SU-DHL-6 (cell line): ENCODE results near the gene PPP2R3A.

Experiments used
- H2AFZ ChIP-seq: fragments of 200-600 bp; sonication (generic); 2 replicates; pipeline ENCODE4 v1.6.1; 2014; ENCODE audit warnings: low read depth, mild to moderate bottlenecking, moderate library complexity, mixed read lengths, antibody characterized with exemption, low read length; ENCODE audit not compliant: severe bottlenecking
- H3F3A ChIP-seq: fragments of 200-600 bp; shearing (Covaris generic); 2 replicates; pipeline ENCODE4 v1.6.0; 2016; ENCODE audit warnings: antibody characterized with exemption, mild to moderate bottlenecking; ENCODE audit not compliant: insufficient read depth
- H3K27ac ChIP-seq: fragments of 200-600 bp; sonication (generic); 2 replicates; pipeline ENCODE4 v1.5.1; 2016; ENCODE audit warnings: low read depth, mild to moderate bottlenecking, low read length, moderate library complexity, mixed read lengths
- H3K27me3 ChIP-seq: fragments of 200-600 bp; sonication (generic), shearing (Covaris generic); 2 replicates; pipeline ENCODE4 v1.6.0; 2014; ENCODE audit warnings: mild to moderate bottlenecking, low read length
- H3K36me3 ChIP-seq: fragments of 200-600 bp; sonication (generic); 2 replicates; pipeline ENCODE4 v1.6.1; 2014; ENCODE audit warnings: mild to moderate bottlenecking, low read length, mixed read lengths
- H3K4me2 ChIP-seq: fragments of 300-600, 200-600 bp; shearing (Covaris generic), sonication (generic); 2 replicates; pipeline ENCODE4 v1.6.0; 2014; ENCODE audit warnings: low read length, low read depth, mild to moderate bottlenecking; ENCODE audit not compliant: poor library complexity, severe bottlenecking
- H3K4me3 ChIP-seq: fragments of 200-600 bp; sonication (generic); 2 replicates; pipeline ENCODE4 v1.5.1; 2014; ENCODE audit warnings: antibody characterized with exemption, low read length, mild to moderate bottlenecking, mixed read lengths; ENCODE audit not compliant: insufficient read depth, poor library complexity, severe bottlenecking
- H3K79me2 ChIP-seq: fragments of 200-600 bp; sonication (generic); 2 replicates; pipeline ENCODE4 v1.6.1; 2014; ENCODE audit warnings: mild to moderate bottlenecking, low read length, moderate library complexity; ENCODE audit not compliant: insufficient read depth
- H3K9ac ChIP-seq: fragments of 200-600 bp; sonication (generic); 2 replicates; pipeline ENCODE4 v1.7.0; 2014; ENCODE audit warnings: mild to moderate bottlenecking, low read length
- H3K9me2 ChIP-seq: fragments of 200-600 bp; sonication (generic); replicated peaks from 2 replicates; pipeline ENCODE4 v1.6.1; 2014; ENCODE audit warnings: low read length; ENCODE audit not compliant: insufficient read depth
- H3K9me3 ChIP-seq: fragments of 200-600 bp; sonication (generic); 2 replicates; pipeline ENCODE4 v1.6.1; 2014; ENCODE audit warnings: low read length, mixed read lengths; ENCODE audit not compliant: insufficient read depth
- H4K20me1 ChIP-seq: fragments of 200-600 bp; sonication (generic); 2 replicates; pipeline ENCODE4 v1.6.1; 2014; ENCODE audit warnings: low read depth, mild to moderate bottlenecking, antibody characterized with exemption, low read length, moderate library complexity, mixed read lengths
- EZH2phosphoT487 ChIP-seq: fragments of 200-600 bp; sonication (generic), shearing (Covaris generic); conservative IDR thresholded peaks from 2 replicates; pipeline ENCODE4 v1.6.1; 2018; ENCODE audit warnings: mild to moderate bottlenecking, antibody characterized with exemption, low read length, moderate library complexity, mixed read lengths
- TF ChIP-seq, protein P1 (sequence below): fragments of 200-600 bp; sonication (generic); IDR thresholded peaks from one replicate; pipeline ENCODE4 v1.5.1; 2017; ENCODE audit warnings: antibody characterized with exemption, mild to moderate bottlenecking, low read length, moderate library complexity; ENCODE audit not compliant: insufficient read depth, poor library complexity, severe bottlenecking

PPP2R3A gene

DNA sequence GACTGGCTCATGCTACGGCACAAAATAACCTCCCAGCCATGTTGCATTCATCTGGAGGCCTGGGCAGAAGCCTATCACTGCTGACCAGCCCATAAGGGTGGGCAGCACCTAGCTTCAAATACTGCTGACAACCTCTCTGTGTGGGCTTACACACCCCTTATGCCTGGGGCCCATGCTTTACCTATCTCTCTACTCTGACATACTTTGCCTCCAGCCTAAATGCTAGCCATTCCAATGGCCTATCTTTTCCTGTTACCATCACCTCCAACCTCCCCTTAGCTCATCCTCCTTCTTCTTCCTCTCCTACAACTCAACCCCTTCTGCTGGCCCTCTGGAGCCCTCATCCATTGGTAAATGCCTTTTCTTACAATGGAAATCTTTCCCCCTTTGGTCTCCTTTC lies 41.0 kb upstream of the PPP2R3A start:
- no peak overlapping the region for H2AFZ ChIP-seq
- no peaks in the 10 kb centered on the region for H3F3A ChIP-seq
- H4K20me1 ChIP-seq: no peaks in the 10 kb centered on the region
- H3K27me3 ChIP-seq: no peaks in the 10 kb centered on the region
- H3K9ac ChIP-seq: no peak overlapping the region
- no peaks in the 10 kb centered on the region for H3K79me2 ChIP-seq
- no peaks in the 10 kb centered on the region for H3K36me3 ChIP-seq
- H3K27ac ChIP-seq: no peak overlapping the region
- H3K4me2 ChIP-seq: no peak overlapping the region
- H3K9me2 ChIP-seq: no peaks in the 10 kb centered on the region
- no peaks in the 10 kb centered on the region for H3K9me3 ChIP-seq
- TF ChIP-seq, protein P1, sequence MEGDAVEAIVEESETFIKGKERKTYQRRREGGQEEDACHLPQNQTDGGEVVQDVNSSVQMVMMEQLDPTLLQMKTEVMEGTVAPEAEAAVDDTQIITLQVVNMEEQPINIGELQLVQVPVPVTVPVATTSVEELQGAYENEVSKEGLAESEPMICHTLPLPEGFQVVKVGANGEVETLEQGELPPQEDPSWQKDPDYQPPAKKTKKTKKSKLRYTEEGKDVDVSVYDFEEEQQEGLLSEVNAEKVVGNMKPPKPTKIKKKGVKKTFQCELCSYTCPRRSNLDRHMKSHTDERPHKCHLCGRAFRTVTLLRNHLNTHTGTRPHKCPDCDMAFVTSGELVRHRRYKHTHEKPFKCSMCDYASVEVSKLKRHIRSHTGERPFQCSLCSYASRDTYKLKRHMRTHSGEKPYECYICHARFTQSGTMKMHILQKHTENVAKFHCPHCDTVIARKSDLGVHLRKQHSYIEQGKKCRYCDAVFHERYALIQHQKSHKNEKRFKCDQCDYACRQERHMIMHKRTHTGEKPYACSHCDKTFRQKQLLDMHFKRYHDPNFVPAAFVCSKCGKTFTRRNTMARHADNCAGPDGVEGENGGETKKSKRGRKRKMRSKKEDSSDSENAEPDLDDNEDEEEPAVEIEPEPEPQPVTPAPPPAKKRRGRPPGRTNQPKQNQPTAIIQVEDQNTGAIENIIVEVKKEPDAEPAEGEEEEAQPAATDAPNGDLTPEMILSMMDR: no peak
- no peak for TF ChIP-seq EZH2phosphoT487
- H3K4me3 ChIP-seq: no peak overlapping the region

DNA sequence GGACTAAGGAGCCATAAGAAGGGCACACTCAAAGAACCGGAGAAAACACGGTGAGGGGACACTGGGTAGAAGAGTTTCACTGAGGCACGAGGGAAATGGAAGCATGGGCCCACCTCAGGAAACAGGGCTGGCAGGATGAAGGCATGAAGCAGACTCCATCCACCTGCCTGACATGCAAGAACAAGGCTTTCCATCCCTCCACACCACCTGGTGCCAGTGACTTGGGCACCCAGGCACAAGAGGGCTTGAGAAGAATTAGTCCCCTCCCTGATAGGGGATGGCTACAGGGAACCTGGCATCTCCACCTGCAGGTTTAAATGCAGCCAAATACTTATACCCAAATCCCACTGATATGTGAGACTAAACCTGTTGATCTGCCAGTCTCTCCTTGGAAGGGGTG lies 38.9 kb upstream of the PPP2R3A start:
- TF ChIP-seq, protein P1: no peak
- TF ChIP-seq EZH2phosphoT487: no peak
- no peak overlapping the region for H3K4me2 ChIP-seq

DNA sequence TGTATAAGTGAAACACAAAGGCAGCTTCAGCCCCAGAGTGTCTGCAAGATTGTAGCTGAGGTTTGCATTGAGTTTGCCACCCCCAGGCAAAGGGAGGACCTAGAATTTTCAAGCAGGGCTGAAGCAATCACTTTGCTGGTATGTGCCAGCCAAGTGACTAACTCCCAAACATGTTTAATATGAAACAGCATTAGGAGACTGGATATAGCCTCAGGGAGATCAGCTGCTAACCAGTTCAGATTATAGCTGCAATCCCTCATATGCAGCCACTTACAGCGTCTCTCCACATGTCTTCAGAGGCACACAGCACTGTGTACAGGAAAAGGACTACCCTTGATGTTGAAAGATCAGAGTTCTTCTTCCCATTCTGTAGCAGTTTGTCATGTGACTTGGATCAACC lies 38.4 kb upstream of the PPP2R3A start:
- no peak overlapping the region for H3K4me2 ChIP-seq
- H3K79me2 ChIP-seq: no peaks in the 10 kb centered on the region

More for the DNA sequence above, 38.9 kb upstream of the PPP2R3A start:
- Histone ChIP-seq H2AFZ (no peak overlapping the region), H3K9me2 (no peaks in the 10 kb centered on the region), H3K27me3 (no peaks in the 10 kb centered on the region), H3K9me3 (no peaks in the 10 kb centered on the region), H3F3A (no peaks in the 10 kb centered on the region), H3K36me3 (no peaks in the 10 kb centered on the region), H3K79me2 (no peaks in the 10 kb centered on the region), H3K9ac (no peak overlapping the region), H4K20me1 (no peaks in the 10 kb centered on the region), H3K4me3 (no peak overlapping the region), H3K27ac (no peak overlapping the region)

More for the DNA sequence above, 38.4 kb upstream of the PPP2R3A start:
- no peak overlapping the region for H2AFZ ChIP-seq
- H3K36me3 ChIP-seq: no peaks in the 10 kb centered on the region
- no peaks in the 10 kb centered on the region for H4K20me1 ChIP-seq
- no peaks in the 10 kb centered on the region for H3F3A ChIP-seq
- no peaks in the 10 kb centered on the region for H3K9me3 ChIP-seq
- H3K9ac ChIP-seq: no peak overlapping the region
- TF ChIP-seq, protein P1: no peak
- TF ChIP-seq EZH2phosphoT487: no peak
- no peaks in the 10 kb centered on the region for H3K9me2 ChIP-seq
- no peaks in the 10 kb centered on the region for H3K27me3 ChIP-seq
- no peak overlapping the region for H3K4me3 ChIP-seq
- no peak overlapping the region for H3K27ac ChIP-seq
